Superior temporal gyrus (tissue), 1 donor: ENCODE data around the gene LDAH.

Experiments
- DNase-seq: peaks from one replicate; pipeline ENCODE4 v3.0.0-alpha.2; 2016; ENCODE audit errors: extremely low spot score

The LDAH gene

DNA sequence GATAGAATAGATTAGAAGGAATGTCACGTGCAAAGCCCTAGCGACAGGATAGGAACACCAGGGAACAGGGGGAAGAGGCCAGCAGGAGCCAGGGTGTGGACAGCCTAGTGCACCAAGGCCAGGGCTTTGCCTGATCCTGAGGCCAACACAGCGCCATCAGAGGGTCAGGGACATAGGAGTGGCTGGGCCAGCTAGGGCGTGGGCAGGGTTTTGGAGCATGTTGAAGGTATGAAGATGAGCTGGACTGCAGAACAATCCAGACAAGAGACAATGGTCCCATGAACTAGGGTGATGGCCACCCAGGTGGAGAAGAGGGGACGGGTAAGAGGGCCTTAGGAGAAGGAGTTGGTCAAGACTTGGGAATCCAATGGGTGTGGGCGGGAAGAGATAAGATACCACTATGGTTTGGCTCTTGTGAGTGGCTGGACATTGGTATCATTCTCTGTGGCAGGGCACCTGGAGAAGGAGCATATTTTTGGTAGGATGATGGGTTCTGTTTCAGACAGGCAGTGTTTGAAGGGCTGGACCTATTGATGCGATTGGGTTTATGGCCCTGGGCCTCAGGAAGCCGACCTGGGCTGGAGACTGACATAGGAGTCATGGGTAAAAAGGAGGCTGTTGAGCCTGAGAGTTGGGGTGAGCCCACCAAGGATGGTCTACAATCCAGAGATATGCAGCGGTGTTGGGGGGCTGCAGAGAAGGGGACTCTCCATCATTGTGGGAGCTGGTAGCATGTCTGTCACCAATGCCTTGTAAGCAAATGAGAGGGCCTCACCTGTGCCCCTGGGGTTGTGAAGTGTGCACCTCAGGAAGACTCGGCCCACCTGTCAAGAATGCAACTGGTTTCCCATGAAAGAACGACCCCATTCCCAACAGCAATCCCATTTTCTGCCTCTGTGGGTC lies 170.0 kb downstream of the LDAH start:
- DNase-seq: no peak

DNA sequence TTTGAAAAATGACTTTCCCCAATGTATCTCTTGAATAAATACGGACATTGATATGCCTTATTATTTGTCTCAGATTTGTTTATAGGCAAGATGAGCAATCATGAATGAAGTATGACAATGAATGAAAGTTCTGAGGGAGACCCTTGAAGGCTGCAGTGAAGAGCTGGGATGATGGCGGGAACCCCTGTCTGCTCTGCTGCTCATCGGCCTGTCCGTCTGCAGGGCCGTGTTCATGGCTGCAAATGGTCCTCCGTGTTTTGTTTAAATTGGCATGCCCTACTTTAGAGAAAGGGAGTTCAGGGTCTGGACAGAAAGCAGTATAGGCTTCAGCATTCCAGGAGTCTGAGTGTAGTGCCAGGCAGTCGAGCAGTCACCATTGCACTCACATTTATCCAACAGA lies 170.8 kb downstream of the LDAH start:
- DNase-seq: no peak

DNA sequence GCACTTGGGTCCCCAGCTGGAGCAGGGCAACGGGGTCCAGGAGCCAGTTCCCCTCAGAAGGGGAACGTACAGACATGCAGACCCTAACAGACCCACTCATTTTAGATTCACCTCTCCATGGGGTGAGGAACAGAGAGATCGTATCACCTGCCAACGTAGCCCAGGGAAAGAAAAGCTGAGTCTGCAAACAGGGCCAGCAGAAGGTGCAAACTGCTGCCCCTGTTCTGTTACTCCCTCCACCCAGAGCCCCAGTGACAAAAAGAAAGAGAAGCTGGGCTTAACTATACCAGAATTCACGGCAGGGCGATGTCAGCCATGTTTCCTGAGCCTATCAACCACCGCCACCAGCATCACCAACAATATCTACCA lies 171.2 kb downstream of the LDAH start:
- DNase-seq: no peak

DNA sequence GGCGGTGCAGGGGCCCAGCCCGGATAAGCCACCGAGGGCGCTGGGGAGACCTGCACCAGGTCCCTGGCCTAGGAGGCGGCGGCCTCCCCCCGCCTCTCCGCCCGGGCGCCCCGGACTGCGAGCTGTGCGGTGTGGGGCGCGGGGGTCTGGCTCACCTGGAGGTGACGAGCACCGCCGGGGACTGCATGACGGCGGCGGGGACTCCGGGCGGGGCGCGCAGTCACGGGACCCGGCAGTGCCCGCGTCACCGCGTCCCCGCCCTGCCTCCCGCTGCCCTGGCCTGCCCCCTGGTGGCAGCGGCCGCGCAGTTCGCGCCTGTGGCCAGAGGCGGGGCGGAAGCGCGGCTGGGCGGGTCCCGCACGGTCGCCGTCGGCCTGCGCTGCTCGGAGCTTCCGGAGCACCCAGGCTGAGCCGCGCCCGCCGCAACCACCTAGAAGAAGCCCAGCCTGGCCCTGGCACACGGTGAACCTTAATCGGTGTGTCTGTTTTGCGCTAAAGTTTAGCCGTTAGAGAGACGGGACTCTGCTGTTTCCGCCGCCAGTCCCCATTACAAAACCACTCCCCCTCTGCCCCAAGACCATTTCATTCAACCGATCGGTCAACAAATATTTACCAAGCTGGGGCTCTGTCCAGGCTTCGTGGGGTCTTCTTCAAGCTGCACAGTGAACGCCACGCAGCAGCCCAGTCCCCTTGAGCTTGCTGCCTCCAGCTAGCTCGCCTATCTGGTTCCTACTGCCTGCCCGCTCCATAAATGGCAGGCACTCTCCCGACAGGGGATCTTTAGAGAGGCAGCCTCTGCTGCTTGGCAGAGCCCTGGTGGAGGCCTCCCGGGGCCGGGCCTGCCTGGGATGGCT lies 171.8 kb downstream of the LDAH start, which contains the start of gene HS1BP3:
HS1BP3 (minus strand) TSS at position 222 of the 854 bp plus-strand sequence; CDS start at position 187, 35 bp downstream.
- DNase-seq: peak; percentile 84

DNA sequence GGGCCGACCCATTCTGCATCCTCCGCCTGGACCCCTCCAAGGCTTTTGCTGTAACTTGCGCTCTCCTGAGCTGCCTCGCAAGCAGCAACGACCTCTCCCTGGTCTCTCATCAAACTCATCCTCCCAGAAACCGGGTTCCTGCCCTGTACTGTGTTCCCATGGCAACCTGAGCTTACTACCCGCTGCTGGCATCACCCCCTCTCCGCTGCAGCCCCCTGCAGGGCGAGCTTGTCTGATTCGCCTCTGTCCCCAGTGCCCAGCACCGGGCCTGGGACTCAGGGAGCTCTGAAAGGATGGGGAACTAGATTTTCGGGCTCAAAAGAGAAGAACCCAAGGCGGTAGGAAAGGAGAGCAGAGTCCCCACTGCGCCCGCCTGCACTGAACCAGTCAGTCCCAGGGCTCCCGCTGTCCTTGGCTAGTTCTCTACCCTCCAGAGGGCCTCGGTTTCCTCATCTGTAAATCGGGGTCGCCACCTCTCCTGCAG lies 172.5 kb downstream of the LDAH start:
- DNase-seq: peak; percentile 40

DNA sequence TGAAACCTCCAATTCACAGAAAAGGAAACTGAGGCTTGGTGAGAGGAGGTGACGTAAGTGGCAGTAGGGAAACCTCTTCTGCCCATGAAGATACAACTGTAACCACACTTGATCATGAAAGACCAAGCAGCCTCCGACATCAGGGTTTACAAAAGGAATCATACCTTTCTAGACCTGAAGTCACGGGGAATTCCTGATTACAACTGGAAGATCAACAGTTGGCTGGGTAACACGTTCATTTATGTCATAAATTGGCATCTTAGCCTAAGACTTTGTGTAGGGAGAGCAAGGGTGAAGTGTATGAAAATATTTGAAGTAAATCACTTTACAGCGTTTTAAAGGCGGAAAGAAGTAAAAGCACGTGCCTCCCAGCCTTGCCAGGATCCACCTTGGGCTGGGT lies 172.9 kb downstream of the LDAH start:
- no peak for DNase-seq

DNA sequence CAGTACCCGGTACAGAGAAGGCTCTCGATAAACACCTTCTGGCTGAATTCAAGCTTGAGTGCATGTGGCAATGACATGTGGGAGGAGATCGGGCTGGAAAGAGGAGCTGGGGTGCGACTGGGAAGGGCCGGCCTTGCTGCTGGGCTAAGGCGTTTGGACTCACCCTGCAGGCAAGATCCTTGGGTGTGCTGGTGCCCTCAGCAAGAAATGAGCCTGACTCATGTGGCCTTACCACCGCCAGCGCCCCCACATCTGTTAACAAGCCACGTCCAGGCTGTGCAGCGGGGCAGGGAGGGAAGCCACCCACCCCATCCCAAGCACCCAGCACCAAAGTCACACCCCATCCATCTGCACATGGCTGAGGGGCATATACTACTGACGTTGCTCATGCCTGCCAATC lies 173.3 kb downstream of the LDAH start:
- no peak for DNase-seq

DNA sequence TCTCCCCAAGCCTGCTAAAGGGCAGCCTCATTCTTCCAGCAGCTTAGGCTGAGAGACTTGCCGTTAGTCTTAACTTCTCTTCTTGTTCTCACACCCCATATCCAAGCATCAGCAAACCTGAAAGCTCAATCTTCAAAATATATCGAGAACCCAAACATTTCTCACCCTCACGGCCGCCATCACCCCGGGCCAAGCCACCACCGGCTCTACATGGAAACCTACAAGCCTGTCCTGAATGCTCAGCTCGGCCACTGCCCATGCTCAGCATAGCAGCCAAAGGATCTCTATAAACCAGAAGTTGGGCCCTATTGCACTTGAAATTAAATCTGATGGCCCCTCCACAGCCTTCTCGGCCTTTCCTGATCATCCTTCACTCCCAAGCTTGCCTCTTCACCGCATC lies 174.1 kb downstream of the LDAH start:
- DNase-seq: no peak

DNA sequence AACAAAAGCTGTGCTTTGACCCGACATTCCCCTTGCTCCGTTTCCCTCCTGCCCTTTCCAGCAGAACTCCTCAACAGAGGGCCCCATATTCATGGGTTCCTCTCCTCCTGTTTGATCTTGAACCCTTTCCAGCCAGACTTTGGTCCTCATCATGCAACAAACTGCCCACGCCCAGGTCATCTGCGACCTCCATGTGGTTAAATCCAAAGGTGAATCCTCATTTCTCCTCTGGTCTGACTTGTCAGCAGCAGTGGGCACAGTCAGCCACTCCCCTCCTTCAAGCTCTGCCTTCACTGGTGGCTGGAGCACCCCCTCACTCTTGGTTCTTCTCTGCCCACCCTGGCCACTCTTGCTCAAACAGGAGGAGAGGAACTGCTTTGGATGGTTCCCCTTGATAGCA lies 174.7 kb downstream of the LDAH start:
- DNase-seq: no peak

DNA sequence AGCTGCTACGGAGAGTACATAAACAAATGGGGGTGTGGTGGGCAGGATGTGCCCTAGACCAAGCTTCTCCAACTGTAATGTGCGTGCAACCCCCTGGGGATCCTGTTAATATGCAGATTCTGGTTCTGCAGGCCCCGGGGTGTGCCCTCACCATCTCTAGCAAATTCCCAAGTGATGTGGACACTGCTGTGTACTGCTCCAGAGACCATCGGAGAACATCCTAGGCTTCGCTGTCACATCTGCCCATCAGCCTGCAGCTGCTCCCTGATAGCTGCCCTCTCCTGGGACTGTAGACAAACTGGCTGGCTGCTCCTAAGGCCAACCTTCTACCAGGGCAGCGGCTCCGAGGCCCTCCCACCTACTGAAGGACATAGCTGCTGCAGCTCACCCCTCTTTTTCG lies 175.2 kb downstream of the LDAH start:
- no peak for DNase-seq

DNA sequence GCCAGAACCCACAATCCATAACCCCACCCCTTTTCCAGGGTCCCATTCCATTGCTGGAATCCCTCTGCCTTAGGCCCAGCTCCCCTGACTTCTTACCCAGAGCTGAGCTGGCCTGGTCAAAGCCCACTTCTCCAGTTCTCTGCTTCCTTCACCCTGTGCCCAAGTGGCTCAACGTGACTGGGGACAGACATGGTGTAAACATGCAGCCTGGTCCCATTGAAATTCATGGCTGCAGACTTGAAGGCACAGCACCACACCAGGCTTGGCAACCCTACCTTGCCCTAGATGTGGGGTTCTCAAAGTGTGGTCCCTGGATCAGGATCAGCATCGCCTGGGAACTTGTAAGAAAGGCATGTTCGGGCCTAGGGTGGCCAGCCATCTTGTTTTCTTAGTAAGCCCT lies 175.7 kb downstream of the LDAH start:
- DNase-seq: no peak

DNA sequence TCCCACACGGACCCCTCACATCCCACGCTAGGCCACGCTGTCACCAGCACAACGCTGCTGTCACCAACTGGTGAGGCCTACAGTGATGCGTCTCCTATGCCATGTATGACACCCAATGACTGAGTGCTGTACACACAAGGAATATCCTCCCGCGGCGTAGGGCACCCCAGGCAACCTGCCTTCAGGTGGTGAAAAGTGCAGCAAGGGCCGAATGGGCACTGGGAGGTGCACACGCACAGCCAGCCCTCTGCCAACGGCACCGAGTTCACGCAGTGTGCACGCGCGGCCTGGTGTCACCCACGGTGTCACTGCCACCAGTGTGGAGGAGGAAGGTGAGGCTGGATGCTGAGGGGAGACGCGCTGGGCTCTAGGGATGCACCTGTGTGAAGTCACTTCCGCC lies 176.5 kb downstream of the LDAH start:
- DNase-seq: no peak

DNA sequence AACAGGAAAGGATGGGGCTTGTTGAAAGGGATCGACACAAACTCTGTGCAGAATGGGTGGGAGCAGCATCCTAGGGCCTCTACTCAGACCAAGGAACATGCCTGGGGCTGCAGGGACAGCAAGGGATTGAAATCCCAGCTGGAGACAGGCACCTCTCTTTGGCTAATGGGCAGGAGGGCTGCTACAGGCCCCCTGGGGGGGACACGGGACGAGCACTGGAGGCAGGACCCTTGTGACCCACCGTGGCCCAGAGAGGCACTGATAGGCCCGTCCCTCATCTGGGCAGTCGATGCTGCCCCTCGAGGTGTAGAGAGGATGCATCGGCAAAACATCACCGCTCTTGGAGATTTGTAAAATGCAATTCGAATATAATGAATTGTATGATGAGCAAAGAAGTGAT lies 177.1 kb downstream of the LDAH start:
- no peak for DNase-seq

DNA sequence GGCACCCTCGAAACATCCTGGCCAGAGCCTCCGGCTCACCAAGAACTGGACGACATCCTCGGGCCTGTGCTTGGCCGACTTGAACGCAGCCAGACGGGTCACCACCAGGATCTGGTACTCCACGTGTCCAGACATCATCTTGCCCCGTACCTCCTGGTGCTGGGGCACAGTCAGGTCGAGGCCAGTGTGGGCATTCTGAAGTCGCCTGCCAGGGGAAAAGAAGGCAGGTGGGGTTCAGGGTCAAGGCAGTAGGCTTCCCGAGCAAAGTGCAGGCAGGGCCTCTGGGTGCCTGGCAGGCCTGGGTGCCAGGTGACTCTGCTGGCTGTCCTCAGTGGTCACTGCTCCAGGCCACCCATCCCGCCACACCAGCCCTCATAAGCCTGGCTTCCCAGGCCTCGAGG lies 177.6 kb downstream of the LDAH start:
- DNase-seq: no peak

DNA sequence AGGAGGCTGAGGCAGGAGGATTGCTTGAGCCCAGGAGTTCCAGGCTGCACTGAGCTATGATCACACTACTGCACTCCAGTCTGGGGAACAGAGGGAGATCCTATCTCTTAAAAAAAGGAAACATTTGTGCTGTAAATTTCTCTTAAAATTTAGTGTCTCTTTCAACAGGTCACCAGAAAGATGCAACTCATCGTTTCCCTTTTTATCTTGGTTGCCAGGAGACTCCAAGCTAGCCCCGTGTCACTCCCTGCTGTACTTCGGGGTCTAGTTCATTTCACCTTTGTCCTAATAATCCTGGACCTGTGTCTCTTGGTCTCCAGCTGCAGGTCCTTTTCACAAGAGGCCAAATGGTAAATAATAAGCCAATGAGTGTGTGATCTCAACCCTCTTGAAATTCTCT lies 179.1 kb downstream of the LDAH start:
- DNase-seq: no peak

DNA sequence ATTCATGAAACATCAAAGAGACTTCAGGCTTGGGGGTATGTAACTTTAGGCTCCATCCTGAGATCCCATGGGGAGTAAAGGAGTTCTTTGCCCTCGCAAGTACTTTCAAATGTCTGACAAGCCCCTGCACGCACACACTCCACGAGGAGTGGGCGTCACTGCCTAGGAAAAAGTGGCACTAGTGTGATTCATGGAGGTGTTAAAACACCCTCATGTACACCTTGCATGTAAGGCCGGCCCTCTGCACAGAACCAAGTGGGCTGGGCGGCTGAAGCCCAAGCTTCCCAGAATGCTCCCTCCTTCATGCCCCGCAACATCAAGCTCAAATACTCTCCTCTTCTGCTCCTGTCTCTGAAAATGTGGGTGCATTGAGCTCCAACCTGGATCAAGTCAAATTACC lies 179.8 kb downstream of the LDAH start:
- no peak for DNase-seq

DNA sequence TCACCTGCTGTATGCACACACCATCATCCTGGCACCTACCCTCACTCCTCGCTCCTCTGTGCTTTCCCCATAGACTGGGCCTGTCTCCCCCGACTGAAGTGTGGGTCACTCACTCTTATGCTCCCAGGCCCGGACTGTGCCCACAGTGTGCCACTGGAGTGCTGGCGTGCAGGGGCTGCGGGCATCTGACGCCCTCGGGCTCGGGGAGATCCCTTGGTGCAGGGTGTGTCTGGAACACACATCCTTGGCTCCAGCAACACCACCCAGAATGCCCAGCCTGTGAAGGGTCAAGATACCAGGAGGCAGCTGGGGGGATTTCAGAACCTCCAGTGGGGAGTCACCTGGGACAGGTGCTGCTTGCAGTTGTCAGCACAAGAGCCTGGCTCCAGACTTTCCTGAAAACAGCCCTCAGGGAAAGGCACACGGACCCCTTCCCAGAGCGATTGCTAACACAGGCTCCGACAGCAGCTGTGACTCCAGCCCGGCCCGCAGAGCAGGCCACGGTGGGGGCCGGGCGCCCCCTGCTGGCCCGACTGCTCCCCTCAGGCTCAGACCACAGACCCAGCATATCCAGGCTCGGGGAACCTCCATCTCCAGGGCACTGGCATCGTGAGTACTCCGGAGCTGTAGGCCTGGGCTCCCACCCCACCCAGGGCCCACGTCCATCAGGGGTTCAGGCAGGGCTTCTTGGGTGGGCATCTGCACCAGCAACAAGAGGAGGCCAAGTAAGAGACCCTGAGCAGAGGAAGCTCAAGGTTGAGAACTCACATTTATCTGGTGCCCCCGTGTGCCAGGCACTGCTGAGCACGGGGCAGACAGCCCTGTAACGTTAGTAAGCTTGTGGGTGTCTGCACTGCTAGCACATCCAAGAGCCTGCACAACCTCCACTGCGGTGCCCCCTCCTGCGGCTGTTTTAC lies 180.6 kb downstream of the LDAH start:
- DNase-seq: peak; percentile 80

DNA sequence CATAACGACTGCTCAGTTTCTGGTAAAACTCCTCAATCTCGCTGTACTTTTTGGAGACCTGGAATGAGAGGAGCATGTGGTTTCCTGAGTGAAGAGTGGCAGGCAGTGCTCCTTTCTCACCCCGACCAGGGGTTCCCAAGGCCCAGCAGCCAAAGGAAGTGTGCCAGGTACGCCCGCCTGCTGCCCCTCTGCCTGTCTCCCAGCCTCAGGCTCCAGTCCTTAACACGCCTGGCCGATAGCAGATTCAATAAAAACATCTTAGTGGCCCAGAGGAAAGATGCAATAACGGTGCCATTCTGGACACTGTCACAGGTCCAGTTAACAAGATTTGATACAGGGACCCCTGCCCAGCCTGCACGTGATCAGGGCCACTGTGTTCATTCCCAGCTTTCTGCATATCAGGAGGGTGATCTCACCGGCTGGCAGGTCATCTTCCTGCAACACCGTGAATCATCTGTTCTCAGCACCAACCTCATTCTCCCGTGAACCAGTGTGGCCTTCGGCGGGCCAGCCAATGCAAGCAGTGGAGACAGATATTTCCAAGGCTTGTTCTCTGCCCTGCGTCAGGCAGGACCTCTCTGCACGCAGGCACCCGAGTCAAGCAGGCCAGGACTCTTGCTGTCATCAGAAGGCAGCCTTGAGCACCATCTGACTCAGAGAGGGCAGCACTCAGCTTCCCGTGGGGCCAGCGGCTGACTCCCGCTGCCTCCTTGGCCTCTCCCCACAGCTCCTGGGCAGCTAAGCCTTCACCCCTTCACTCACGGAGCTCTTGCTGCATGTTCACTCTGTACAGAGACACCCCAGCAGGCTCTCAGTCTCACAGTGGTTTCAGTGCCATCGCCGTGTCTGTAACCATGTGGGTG lies 181.5 kb downstream of the LDAH start:
- no peak for DNase-seq

DNA sequence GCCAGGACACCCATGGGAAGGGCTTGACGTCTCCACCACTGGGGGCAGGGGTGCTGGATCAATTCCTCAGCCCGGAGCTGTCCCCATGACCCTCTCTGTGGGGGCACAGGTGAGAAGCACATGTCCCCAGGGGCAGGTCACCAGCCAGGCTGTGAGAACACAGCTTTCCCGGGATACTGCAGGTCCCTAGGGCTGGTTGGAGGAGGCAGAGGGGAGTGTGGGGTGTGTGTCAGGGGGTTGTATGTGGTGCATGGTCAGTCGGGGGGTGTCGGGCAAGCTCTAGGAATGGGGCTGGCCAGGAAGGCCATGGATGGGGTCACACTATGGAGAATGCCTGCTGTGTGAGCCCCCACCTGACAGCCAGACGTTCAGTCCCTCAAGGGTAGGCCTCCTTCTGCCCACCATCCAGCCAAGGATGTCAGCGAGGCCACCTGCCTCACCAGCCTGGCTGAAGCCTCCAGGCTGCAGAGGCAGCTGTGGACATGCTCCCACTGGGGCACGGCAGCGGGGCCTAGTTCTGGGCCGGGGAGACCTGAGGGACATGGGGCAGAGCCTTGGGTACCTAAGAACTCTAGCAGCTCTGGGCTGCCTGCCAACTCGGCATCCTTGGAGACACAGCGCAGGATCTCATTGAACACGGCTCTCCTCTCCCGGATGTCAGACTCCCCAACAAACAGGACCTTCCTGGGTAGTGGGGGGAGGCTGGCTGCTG lies 182.3 kb downstream of the LDAH start:
- no peak for DNase-seq
